Neural progenitor cell (in vitro differentiated cells): Measurements from ENCODE around the gene NKAIN2.

Experiments used
- EZH2phosphoT487 ChIP-seq: fragments of 200-600 bp; sonication (generic); IDR thresholded peaks from 2 replicates; pipeline ENCODE4 v1.6.1; 2017; ENCODE audit warnings: antibody characterized with exemption
- TF ChIP-seq, protein P1 (sequence below): fragments of 200-600 bp; sonication (generic); IDR thresholded peaks from 2 replicates; pipeline ENCODE4 v1.5.1; 2017; ENCODE audit warnings: antibody characterized with exemption, mild to moderate bottlenecking

DNA sequence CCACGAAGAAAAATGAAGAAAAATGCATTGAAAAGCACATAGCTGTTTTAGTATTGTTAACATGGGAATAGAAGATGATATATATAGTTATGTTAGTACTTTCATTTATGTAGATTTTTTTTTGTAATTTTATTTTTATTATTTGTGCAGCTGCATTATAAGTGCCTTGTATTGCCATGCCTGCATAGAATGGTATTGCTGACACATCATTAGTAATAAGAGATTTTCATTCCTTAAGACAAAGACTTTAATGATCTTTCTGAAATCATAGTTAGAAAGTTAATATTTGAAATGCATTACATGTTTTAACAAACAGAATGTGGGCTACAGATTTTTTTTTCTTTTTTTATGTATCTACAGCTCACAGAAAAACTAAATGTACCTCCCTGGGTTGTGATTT lies 506.5 kb downstream of the NKAIN2 start:
- TF ChIP-seq, protein P1, sequence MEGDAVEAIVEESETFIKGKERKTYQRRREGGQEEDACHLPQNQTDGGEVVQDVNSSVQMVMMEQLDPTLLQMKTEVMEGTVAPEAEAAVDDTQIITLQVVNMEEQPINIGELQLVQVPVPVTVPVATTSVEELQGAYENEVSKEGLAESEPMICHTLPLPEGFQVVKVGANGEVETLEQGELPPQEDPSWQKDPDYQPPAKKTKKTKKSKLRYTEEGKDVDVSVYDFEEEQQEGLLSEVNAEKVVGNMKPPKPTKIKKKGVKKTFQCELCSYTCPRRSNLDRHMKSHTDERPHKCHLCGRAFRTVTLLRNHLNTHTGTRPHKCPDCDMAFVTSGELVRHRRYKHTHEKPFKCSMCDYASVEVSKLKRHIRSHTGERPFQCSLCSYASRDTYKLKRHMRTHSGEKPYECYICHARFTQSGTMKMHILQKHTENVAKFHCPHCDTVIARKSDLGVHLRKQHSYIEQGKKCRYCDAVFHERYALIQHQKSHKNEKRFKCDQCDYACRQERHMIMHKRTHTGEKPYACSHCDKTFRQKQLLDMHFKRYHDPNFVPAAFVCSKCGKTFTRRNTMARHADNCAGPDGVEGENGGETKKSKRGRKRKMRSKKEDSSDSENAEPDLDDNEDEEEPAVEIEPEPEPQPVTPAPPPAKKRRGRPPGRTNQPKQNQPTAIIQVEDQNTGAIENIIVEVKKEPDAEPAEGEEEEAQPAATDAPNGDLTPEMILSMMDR = no peak
- no peak for TF ChIP-seq EZH2phosphoT487
